Epidermal melanocyte (primary cell): Measurements from ENCODE around the gene PAX7.

Experiments used
- DNase-seq: peaks from one replicate; pipeline ENCODE4 v3.0.0; 2011; ENCODE audit warnings: low spot score; ENCODE audit not compliant: insufficient read length

The PAX7 gene

GRCh38 chr1:18618546-18619466 lies 11.8 kb upstream of the PAX7 start:
- DNase-seq: no peak

- no peak for DNase-seq
Measured at GRCh38 chr1:18619467-18619835, 11.2 kb upstream of the PAX7 start.

- DNase-seq: no peak
Measured at GRCh38 chr1:18628511-18628910, 2.1 kb upstream of the PAX7 start.

DNA sequence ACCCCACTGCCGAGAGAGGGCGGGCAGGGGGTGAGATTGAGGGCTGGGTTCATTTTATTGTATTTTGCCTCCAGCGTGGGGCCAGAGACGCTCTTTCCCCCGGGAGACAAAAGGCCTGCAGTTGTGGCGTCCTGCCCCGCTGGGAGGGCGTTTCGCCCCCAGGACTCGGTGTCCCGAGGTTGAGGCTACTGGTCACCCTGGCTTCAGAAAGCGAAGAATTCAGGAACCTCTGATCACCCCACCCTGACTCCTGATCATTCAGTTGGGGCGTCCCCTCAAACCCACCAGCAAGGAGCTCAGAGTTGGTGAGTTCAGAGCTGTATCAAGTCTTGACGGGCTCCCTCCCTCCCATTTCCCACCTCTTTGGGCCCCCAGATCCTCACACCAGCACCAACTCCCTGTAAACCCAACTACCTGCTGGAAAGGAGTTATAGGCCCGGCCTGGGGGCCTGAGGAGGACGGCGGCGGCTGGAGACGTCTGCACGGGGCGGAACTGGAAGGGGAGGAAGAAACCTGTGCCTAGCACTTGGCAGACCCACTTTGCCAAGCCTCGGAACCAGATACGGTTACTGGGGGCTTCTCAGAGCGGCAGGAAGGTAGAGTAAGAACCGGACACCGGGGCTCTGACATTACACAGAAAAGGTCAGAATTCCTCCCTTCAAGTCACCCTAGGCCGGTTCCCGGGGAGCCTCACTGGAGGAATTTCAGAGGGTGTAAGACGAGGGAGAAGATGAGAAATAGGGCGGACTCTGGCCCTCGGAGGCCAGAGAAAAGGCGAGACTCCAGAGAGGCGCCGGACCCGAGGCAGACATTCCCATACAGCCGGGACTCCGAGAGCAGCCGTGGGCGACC lies 761 bp upstream of the PAX7 start:
- no peak for DNase-seq

GRCh38 chr1:18631496-18632217 lies 1.0 kb downstream of the PAX7 start:
- no peak for DNase-seq

DNA sequence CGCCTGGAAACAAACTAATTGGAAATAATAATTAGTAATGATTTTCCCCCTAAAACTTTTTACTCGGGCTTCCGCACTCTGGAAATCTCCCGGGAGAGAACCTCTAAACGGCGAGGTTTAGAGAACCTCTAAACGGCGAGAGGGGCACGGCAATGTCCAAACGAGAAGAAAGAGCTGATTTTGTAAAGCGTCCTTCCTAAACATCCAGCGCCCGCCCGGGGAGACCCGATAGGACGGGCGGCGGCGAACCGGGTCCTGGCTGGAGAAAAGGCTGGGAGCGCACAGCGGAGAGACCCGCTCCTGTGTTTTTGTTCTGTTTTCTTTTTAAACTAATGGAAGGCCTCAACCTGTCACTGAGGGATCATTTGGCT lies 1.6 kb downstream of the PAX7 start:
- DNase-seq: no peak

DNA sequence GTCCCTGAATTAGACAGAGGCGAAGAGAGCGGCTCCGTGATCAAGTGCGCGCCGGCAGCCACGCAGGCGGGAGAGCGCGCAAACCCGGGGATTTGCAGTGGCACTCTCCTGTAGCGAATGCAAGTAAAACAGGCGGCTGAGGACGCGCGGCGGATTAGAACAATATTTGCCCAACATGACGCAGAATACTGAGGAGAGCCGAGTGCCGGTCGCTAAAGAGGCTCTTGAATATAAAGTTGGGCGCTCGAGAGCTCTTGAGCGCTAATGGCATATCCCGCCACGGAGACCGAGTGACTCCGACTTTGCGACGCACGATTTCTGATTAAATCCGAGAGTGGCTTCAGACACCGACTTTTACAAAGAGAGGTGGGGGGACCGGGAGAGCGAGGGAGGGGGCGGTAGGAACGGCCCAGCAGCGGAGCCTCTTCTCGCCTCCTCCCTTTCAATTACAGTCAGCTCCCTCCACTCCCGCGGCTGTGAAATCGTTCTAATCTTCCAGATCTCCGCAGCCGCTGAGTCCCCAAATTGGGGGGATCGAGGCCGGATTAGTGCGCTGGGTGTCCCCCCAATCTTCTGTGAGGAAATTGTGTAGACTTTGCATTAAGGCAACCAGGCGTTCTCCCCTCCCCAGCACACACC lies 2.3 kb downstream of the PAX7 start:
- DNase-seq: no peak

GRCh38 chr1:18633422-18634155 lies 2.9 kb downstream of the PAX7 start:
- no peak for DNase-seq

GRCh38 chr1:18634276-18634675 lies 3.6 kb downstream of the PAX7 start:
- no peak for DNase-seq

GRCh38 chr1:18635070-18635577 lies 4.5 kb downstream of the PAX7 start:
- no peak for DNase-seq

- no peak for DNase-seq
Measured at GRCh38 chr1:18635891-18636595, 5.4 kb downstream of the PAX7 start.

DNA sequence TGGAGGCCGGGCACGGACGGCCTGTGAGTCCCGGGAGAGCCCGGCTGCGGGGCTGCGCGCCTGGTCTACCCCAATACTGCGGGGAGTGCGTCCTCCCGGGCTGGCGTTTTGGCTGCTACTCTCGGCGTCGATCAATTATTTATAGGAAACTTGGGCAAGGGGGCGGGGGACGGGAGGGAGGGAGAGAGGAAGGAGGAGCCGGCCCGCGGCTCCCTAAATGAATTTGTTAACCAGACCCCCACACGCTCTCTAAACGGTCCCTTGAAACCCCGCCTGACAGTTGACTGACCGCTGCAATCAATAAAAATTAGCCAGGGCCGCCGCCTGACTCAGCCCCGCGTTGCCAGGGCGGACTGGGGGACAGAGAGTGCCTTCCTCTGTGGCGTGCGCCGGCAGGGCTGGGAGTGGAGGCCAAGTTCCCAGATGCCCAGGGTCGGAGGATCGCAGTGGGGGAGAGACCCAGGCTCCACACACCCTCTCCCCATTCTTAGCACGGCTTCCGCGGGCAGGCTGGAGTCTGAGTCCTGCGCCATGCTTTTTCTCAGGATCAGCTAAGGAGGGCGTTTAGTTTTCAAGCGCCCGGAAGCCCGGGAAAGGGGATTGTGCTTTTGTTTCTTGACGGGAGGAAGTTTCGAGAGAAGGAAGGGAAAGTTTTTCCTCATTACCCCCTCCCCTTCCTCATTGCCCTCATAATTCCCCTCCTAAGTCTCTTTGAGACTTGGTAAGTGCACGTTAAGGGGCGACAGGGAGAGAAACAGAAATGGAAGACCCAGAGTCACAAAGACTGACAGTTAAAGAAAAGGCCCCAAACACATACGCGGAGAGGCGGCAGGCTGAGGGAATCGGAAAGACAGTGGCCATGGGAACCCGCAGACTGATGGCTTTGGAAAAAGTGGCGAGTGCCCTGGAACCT lies 6.2 kb downstream of the PAX7 start:
- DNase-seq: no peak

- no peak for DNase-seq
Measured at GRCh38 chr1:18637511-18637960, 6.9 kb downstream of the PAX7 start.

DNA sequence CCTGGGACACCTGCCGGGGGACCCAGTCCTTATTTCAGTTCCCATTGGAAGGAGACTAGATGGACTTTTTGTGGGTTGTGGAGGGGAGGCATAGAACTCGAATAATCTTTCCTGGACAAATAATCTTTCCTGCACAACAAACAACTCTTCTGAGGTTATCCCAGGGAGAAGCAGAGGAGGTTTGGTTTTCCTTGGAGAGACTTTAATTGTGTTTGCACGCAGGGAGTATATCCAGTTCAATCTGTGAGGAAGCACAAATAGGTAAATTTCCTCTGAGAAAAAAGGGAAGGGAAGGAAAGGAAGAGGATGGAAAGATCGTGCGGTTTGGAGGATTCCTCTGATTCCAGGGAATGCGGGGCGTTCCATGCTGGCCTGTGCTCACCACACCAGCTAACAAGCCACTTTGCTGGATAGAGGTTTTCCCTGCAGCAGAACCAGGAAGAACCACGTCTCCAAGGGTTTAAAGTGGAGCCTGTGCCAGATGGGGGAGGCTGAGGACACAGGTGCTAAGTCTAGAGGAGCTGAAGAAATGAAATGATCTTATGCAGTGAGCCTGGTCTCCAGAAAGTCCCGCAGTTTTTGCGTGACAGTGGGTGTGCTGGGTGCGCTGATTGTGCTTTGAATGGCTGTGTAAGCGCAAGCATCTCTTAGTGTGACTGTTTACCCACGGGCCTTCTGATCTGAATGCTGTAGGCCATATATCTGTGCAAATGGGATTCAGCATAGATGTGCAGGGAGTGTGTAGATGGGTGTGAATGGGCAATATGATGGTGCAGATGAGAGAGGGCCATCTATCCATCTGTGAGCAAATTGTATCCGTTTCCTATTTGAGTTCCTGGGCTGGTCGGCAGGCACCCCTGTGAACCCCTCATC lies 7.6 kb downstream of the PAX7 start:
- no peak for DNase-seq

- DNase-seq: no peak
Measured at GRCh38 chr1:18638835-18639364, 8.3 kb downstream of the PAX7 start.

GRCh38 chr1:18639368-18640055 lies 8.9 kb downstream of the PAX7 start:
- DNase-seq: no peak
